HL-60 (cell line): ENCODE results near the gene LTN1.
"Not testable (repeated sequence)": the region's sequence is repeated elsewhere in the genome, so short reads cannot be mapped to it uniquely, and the experiment has no call there.

Experiments
- DNase-seq, 2 experiments: peaks; one replicate each; pipeline ENCODE4 v3.0.0-alpha.2; 2010 to 2020; ENCODE audit warnings: low read depth in 1 of 2, low spot score in 1 of 2
- H3K27ac ChIP-seq: fragments of 250-450 bp; sonication (Bioruptor Pico); replicated peaks from 2 replicates; pipeline ENCODE4 v1.5.1; 2020; ENCODE audit warnings: mild to moderate bottlenecking, moderate library complexity
- H3K27me3 ChIP-seq: fragments of 250-450 bp; sonication (Bioruptor Pico); 2 replicates; pipeline ENCODE4 v1.5.1; 2021; ENCODE audit warnings: mild to moderate bottlenecking, moderate library complexity; ENCODE audit not compliant: insufficient read depth, poor library complexity, severe bottlenecking
- H3K4me3 ChIP-seq: replicated peaks from 2 replicates; pipeline ENCODE4 v1.5.1; 2011; ENCODE audit warnings: mild to moderate bottlenecking, control low read depth, low read length; ENCODE audit not compliant: insufficient read depth
- GABPA ChIP-seq: IDR thresholded peaks from 2 replicates; pipeline ENCODE4 v1.6.1; 2012; ENCODE audit warnings: low read depth
- POLR2AphosphoS5 ChIP-seq: IDR thresholded peaks from 2 replicates; pipeline ENCODE4 v1.6.1; 2012; ENCODE audit warnings: low read depth
- SPI1 ChIP-seq: IDR thresholded peaks from 2 replicates; pipeline ENCODE4 v1.6.1; 2012; ENCODE audit warnings: low read depth, mild to moderate bottlenecking, borderline replicate concordance
- TF ChIP-seq, protein P1 (sequence below): IDR thresholded peaks from 2 replicates; pipeline ENCODE4 v1.6.1; 2012; ENCODE audit warnings: low read depth; ENCODE audit not compliant: insufficient replicate concordance
- TF ChIP-seq, protein P2 (sequence below): IDR thresholded peaks from one replicate; pipeline ENCODE4 v1.5.1; 2011; ENCODE audit warnings: low read length, control low read depth, inconsistent platforms; ENCODE audit not compliant: insufficient read depth

Gene LTN1

DNA sequence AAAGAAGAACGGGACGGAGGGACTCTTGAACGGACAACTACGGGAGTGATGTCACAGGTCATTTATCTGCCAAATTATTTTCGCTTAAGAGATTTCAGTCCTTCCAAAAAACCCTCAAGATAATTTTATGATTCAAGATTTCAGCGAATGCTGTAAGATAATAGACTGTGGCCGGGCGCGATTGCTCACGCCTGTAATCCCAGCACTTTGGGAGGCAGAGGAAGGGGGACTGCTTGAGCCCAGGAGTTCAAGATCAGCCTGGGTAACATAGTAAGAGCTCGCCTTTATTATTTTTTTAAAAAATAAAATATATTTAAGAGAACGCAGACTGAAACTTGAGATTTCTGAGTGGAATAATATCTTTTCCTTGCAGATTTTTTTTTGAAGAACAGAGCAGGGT is 25.9 kb upstream of the LTN1 start:
- no peak for TF ChIP-seq SPI1
- no peak for TF ChIP-seq GABPA
- TF ChIP-seq POLR2AphosphoS5: no peak
- TF ChIP-seq, protein P1, sequence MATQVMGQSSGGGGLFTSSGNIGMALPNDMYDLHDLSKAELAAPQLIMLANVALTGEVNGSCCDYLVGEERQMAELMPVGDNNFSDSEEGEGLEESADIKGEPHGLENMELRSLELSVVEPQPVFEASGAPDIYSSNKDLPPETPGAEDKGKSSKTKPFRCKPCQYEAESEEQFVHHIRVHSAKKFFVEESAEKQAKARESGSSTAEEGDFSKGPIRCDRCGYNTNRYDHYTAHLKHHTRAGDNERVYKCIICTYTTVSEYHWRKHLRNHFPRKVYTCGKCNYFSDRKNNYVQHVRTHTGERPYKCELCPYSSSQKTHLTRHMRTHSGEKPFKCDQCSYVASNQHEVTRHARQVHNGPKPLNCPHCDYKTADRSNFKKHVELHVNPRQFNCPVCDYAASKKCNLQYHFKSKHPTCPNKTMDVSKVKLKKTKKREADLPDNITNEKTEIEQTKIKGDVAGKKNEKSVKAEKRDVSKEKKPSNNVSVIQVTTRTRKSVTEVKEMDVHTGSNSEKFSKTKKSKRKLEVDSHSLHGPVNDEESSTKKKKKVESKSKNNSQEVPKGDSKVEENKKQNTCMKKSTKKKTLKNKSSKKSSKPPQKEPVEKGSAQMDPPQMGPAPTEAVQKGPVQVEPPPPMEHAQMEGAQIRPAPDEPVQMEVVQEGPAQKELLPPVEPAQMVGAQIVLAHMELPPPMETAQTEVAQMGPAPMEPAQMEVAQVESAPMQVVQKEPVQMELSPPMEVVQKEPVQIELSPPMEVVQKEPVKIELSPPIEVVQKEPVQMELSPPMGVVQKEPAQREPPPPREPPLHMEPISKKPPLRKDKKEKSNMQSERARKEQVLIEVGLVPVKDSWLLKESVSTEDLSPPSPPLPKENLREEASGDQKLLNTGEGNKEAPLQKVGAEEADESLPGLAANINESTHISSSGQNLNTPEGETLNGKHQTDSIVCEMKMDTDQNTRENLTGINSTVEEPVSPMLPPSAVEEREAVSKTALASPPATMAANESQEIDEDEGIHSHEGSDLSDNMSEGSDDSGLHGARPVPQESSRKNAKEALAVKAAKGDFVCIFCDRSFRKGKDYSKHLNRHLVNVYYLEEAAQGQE: no peak
- TF ChIP-seq, protein P2, sequence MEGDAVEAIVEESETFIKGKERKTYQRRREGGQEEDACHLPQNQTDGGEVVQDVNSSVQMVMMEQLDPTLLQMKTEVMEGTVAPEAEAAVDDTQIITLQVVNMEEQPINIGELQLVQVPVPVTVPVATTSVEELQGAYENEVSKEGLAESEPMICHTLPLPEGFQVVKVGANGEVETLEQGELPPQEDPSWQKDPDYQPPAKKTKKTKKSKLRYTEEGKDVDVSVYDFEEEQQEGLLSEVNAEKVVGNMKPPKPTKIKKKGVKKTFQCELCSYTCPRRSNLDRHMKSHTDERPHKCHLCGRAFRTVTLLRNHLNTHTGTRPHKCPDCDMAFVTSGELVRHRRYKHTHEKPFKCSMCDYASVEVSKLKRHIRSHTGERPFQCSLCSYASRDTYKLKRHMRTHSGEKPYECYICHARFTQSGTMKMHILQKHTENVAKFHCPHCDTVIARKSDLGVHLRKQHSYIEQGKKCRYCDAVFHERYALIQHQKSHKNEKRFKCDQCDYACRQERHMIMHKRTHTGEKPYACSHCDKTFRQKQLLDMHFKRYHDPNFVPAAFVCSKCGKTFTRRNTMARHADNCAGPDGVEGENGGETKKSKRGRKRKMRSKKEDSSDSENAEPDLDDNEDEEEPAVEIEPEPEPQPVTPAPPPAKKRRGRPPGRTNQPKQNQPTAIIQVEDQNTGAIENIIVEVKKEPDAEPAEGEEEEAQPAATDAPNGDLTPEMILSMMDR: no peak
- peak overlapping the region; percentile 91 for H3K27ac ChIP-seq
- H3K27me3 ChIP-seq: no peaks in the 10 kb centered on the region
- no peak for DNase-seq
- H3K4me3 ChIP-seq: peak overlapping the region; percentile 76

DNA sequence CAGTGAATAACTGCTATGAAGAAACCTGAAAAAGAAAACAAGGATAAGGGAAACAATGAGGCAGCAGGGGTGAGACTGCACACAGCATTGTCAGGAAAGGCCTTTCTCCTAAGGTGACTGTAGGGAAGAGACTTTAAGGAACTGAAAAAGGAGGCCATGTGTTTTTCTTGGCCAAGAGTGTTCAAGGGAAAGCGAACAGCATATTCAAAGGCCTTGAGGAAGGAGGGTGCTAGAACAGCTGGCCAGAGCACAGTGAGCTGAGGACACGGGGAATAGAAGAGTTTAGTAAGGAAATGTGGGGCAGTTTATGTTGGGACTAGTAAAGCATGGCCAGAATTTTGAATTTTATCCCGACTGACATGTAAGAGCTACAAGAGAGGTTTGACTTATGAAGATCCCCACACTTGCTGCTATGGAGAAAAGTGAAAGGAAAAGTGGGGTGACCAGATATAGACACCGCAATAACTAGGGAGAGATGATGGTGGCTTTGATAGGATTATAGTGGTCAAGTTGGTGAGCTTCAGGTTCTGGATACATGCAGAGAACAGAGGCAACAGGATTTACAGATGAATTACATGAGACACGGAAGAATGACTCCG is 25.1 kb upstream of the LTN1 start:
- Histone ChIP-seq H3K4me3 (peak overlapping the region; percentile 76), H3K27me3 (no peaks in the 10 kb centered on the region), H3K27ac (peak overlapping the region; percentile 91)
- peak; percentile 25 to 41 for DNase-seq
- TF ChIP-seq, protein P1: no peak
- peak; percentile 35; the same call in 1 of the 2 replicates for TF ChIP-seq SPI1

DNA sequence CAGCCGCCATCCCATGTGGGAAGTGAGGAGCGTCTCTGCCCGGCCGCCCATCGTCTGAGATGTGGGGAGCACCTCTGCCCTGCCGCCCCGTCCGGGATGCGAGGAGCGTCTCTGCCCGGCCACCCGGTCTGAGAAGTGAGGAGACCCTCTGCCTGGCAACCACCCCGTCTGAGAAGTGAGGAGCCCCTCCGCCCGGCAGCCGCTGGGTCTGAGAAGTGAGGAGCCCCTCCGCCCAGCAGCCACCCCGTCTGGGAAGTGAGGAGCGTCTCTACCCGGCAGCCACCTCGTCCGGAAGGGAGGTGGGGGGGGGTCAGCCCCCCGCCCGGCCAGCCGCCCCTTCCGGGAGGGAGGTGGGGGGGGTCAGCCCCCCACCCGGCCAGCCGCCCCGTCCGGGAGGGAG is 18.6 kb upstream of the LTN1 start:
- H3K27ac ChIP-seq, H3K27me3 ChIP-seq, H3K4me3 ChIP-seq, DNase-seq: not testable (repeated sequence)

DNA sequence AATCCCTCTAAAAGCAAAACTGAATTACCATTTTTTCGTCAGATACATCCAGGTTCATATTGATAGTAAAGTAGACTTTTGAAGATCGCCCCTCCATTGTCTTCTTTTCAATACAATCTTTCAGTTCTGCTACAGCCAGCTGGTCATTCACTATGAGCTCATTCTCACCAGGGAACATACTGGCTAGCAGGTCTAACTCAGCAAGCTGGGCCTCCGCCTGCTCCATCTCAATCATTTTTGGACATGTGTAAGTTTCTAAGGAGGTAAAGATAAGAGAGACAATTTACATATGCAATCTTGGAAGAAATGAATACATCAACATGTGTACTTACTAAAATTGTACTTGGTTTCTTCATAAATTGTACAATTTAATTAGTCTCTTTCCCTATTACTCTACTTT is 15.7 kb upstream of the LTN1 start:
- TF ChIP-seq GABPA: no peak
- TF ChIP-seq SPI1: no peak
- no peak for TF ChIP-seq POLR2AphosphoS5
- TF ChIP-seq, protein P2: no peak
- H3K27me3 ChIP-seq: no peaks in the 10 kb centered on the region
- H3K27ac ChIP-seq: no peak overlapping the region
- no peak for DNase-seq
- no peak overlapping the region for H3K4me3 ChIP-seq

DNA sequence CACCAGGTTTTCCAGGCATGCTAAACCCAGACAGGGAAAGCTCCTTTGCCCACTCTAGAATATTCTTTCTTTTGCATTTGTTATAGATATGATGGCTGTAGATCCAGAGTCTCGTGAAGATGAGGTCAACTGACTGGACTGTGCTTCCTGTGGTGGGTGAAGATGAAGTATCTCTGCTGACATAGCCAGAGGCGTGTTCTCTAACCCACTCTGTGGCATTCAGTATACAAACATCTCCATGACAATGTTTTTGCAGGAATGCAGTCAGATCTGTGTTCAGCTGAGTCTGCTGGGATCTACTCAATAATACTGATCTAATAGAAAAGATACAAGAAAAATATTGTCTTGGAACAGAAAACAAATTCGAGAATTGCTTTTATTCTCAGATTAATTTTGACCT is 15.1 kb upstream of the LTN1 start:
- Histone ChIP-seq H3K27ac (no peak overlapping the region), H3K4me3 (no peak overlapping the region), H3K27me3 (no peaks in the 10 kb centered on the region)
- no peak for TF ChIP-seq SPI1
- TF ChIP-seq POLR2AphosphoS5: no peak
- TF ChIP-seq, protein P2: no peak
- TF ChIP-seq, protein P1: no peak
- no peak for DNase-seq
